A673 (cell line): ENCODE results near the gene MAP1LC3B2. TPM values are rescaled to one million over a fixed set of nuclear protein-coding genes. Genes with fewer than 3 reads are reported as not detected.

ENCODE experiments used
- BruUV-seq: library from RNA; stranded (reverse); fragments of 400-500 nt; replicated peaks from 2 replicates; lab custom pipeline; 2021; lab: Mats Ljungman, UMichigan
- CTCF ChIA-PET: fragments of 300-600 bp; sonication (Branson Sonifier 250); formaldehyde crosslinking; loops from one replicate; lab custom pipeline; 2022; ENCODE audit warnings: antibody characterized with exemption; lab: Charles Lee
- POLR2A ChIA-PET: fragments of 300-600 bp; sonication (Branson Sonifier 250); formaldehyde crosslinking; loops from one replicate; lab custom pipeline; 2022; ENCODE audit warnings: antibody characterized with exemption; ENCODE audit not compliant: low non-redundant PET; lab: Charles Lee
- DNase-seq: peaks from one replicate; pipeline ENCODE4 v3.0.0-alpha.2; 2015; ENCODE audit warnings: low spot score
- H3K27ac ChIP-seq: fragments of 200-600 bp; sonication (generic); 2 replicates; pipeline ENCODE4 v1.5.1; 2016; ENCODE audit warnings: mixed run types, low read depth, mild to moderate bottlenecking, mixed read lengths, antibody characterized with exemption, low read length; ENCODE audit not compliant: poor library complexity, severe bottlenecking
- H3K27me3 ChIP-seq: fragments of 200-600 bp; sonication (generic); replicated peaks from 2 replicates; pipeline ENCODE4 v1.6.1; 2017; ENCODE audit warnings: mixed run types, low read depth, mild to moderate bottlenecking, mixed read lengths, antibody characterized with exemption, low read length; ENCODE audit not compliant: insufficient read depth, poor library complexity
- H3K36me3 ChIP-seq: fragments of 200-600 bp; sonication (generic); 2 replicates; pipeline ENCODE4 v1.6.1; 2016; ENCODE audit warnings: mixed run types, mild to moderate bottlenecking, mixed read lengths, antibody characterized with exemption, low read length; ENCODE audit not compliant: insufficient read depth, poor library complexity, severe bottlenecking
- H3K4me1 ChIP-seq: fragments of 200-600 bp; sonication (generic); 2 replicates; pipeline ENCODE4 v1.6.1; 2017; ENCODE audit warnings: mixed run types, mild to moderate bottlenecking, mixed read lengths, antibody characterized with exemption, low read length; ENCODE audit not compliant: insufficient read depth, poor library complexity, severe bottlenecking
- H3K4me3 ChIP-seq: fragments of 200-600 bp; sonication (generic); 2 replicates; pipeline ENCODE4 v1.5.1; 2016; ENCODE audit warnings: low read depth, mixed run types, mild to moderate bottlenecking, mixed read lengths, low read length; ENCODE audit not compliant: poor library complexity, severe bottlenecking
- H3K9me3 ChIP-seq: fragments of 200-600 bp; sonication (generic); 2 replicates; pipeline ENCODE4 v1.6.1; 2016; ENCODE audit warnings: mixed run types, low read depth, mild to moderate bottlenecking, mixed read lengths, antibody characterized with exemption, low read length; ENCODE audit not compliant: poor library complexity, severe bottlenecking
- CTCF ChIP-seq: fragments of 300-800, 200-600 bp; sonication (generic); conservative IDR thresholded peaks from 2 replicates; pipeline ENCODE4 v1.5.1; 2017; ENCODE audit warnings: low read depth, mild to moderate bottlenecking, antibody characterized with exemption, low read length, moderate library complexity, mixed read lengths
- EZH2 ChIP-seq: fragments of 200-600 bp; sonication (generic); IDR thresholded peaks from 2 replicates; pipeline ENCODE4 v1.6.1; 2017; ENCODE audit warnings: borderline replicate concordance, low read depth, mild to moderate bottlenecking, mixed read lengths, antibody characterized with exemption, low read length; ENCODE audit not compliant: poor library complexity, severe bottlenecking
- intact Hi-C: fragments of 100-400 bp; cut with micrococcal nuclease; formaldehyde crosslinking; loops from one replicate; pipeline ENCODE4 v1.10.0; 2022; ENCODE audit not compliant: unreplicated experiment
- total RNA-seq: library from RNA; stranded (reverse); gene quantifications from 2 replicates; pipeline ENCODE4 v1.2.3, GENCODE V29; 2021

MAP1LC3B2 gene
- total RNA-seq, 1 experiment from 2014 or later = 1.7 TPM

- ChIA-PET POLR2A (no interaction called here), CTCF (no interaction called here)
- Histone ChIP-seq H3K4me1 (peaks cover 22% of the 10 kb centered on the region), H3K36me3 (no peaks in the 10 kb centered on the region), H3K27ac (no peak overlapping the region), H3K27me3 (no peaks in the 10 kb centered on the region), H3K4me3 (no peak overlapping the region), H3K9me3 (no peaks in the 10 kb centered on the region)
- no peak for DNase-seq
- TF ChIP-seq EZH2 = no peak
- no TSS peak for BruUV-seq
- intact Hi-C loops = no loop called here
These were observed 2.7 kb upstream of the MAP1LC3B2 start for GRCh38 chr12:116556356-116556952.

- BruUV-seq = no TSS peak
- no peak for DNase-seq
- Histone ChIP-seq H3K4me1 (peaks cover 15% of the 10 kb centered on the region), H3K36me3 (no peaks in the 10 kb centered on the region), H3K27ac (no peak overlapping the region), H3K9me3 (no peaks in the 10 kb centered on the region), H3K27me3 (no peaks in the 10 kb centered on the region), H3K4me3 (no peak overlapping the region)
- intact Hi-C loops = no loop called here
- ChIA-PET CTCF (no interaction called here), POLR2A (no interaction called here)
- TF ChIP-seq EZH2 (no peak), CTCF (no peak)
These were observed 2.0 kb upstream of the MAP1LC3B2 start for GRCh38 chr12:116556964-116557698.

- peaks cover 11% of the 10 kb centered on the region for H3K9me3 ChIP-seq
- intact Hi-C loops = no loop called here
- H3K27ac ChIP-seq = no peak overlapping the region
- no peaks in the 10 kb centered on the region for H3K27me3 ChIP-seq
- POLR2A ChIA-PET = no interaction called here
- H3K4me1 ChIP-seq = peaks cover 4% of the 10 kb centered on the region
- no peak overlapping the region for H3K4me3 ChIP-seq
- DNase-seq = no peak
- CTCF ChIA-PET = no interaction called here
- H3K36me3 ChIP-seq = no peaks in the 10 kb centered on the region
- TF ChIP-seq EZH2 = no peak
- BruUV-seq = no TSS peak
These were observed 660 bp upstream of the MAP1LC3B2 start for GRCh38 chr12:116558280-116559161.
